Stomach (tissue), 9 donors: ENCODE results near the gene CACNA2D4. TPM values are rescaled to one million over a fixed set of nuclear protein-coding genes. Genes with fewer than 3 reads are reported as not detected.

Experiments
- DNase-seq, 2 donors: peaks; one replicate each; pipeline versions ENCODE4 v3.0.0 to v3.0.0-alpha.2; 2013 to 2019
- H3K27ac ChIP-seq, 5 donors: fragments of 200-600 bp in 4 of 5; sonication (generic) in 4 of 5; one replicate each; pipeline ENCODE4 v1.5.1; 2013 to 2019; ENCODE audit warnings: mild to moderate bottlenecking in 1 of 5, moderate library complexity in 1 of 5
- H3K27me3 ChIP-seq, 3 donors: fragments of 200-600 bp; sonication (generic); one replicate each; pipeline ENCODE4 v1.5.1; 2017 to 2019; ENCODE audit warnings: mixed run types in 1 of 3
- H3K36me3 ChIP-seq, 4 donors: fragments of 200-600 bp; sonication (generic); 1 replicate in 3 of 4; 2 replicates in 1 of 4; pipeline ENCODE4 v1.5.1; 2016 to 2019
- H3K4me1 ChIP-seq, 4 donors: fragments of 200-600 bp; sonication (generic); one replicate each; pipeline ENCODE4 v1.5.1; 2016 to 2019
- H3K4me3 ChIP-seq, 4 donors: fragments of 200-600 bp; sonication (generic) in 3 of 4; one replicate each; pipeline ENCODE4 v1.5.1; 2016 to 2019; ENCODE audit warnings: mild to moderate bottlenecking in 1 of 4
- H3K9me3 ChIP-seq, 4 donors: fragments of 200-600 bp; sonication (generic); one replicate each; pipeline ENCODE4 v1.5.1; 2016 to 2019
- CTCF ChIP-seq, 7 experiments: fragments of 450-650 bp in 4 of 7; fragments of 200-600 bp in 3 of 7; sonication (generic) in 3 of 7; IDR thresholded peaks; one replicate each; pipeline ENCODE4 v1.5.1; 2016 to 2019; ENCODE audit warnings: antibody characterized with exemption in 7 of 7, control low read depth in 2 of 7, mild to moderate bottlenecking in 1 of 7
- EP300 ChIP-seq: sonication (generic); formaldehyde crosslinking; IDR thresholded peaks from one replicate; pipeline ENCODE4 v1.6.1; 2017; ENCODE audit warnings: antibody characterized with exemption
- POLR2A ChIP-seq, 4 donors: fragments of 450-650 bp; IDR thresholded peaks; one replicate each; pipeline ENCODE4 v1.6.1; 2016; ENCODE audit warnings: antibody characterized with exemption in 4 of 4, control low read depth in 2 of 4, mild to moderate bottlenecking in 1 of 4, moderate library complexity in 1 of 4
- POLR2AphosphoS5 ChIP-seq, 3 donors: sonication (generic); formaldehyde crosslinking; IDR thresholded peaks; one replicate each; pipeline ENCODE4 v1.6.1; 2016; ENCODE audit warnings: antibody characterized with exemption in 3 of 3
- WGBS, 5 donors: extraction: QIAGEN DNeasy Blood & Tissue Kit in 3 of 5; methylation state at CpG; one replicate each; pipeline versions ENCODE4 v1.1.5 to v1.1.7; 2013 to 2018; 5-methylcytosine and 5-hydroxymethylcytosine counted together
- intact Hi-C: fragments of 100-400 bp; cut with DNase I; formaldehyde crosslinking; loops from one replicate; pipeline ENCODE4 v1.15.1; 2023; ENCODE audit warnings: low total_unique reads
- polyA plus RNA-seq, 3 donors: library from polyadenylated mRNA; stranded (reverse); fragments of 200-250 nt; gene quantifications; one replicate each; pipeline ENCODE4 v1.2.3, GENCODE V29; 2013
- total RNA-seq, 5 donors: library from RNA; depleted of rRNA; stranded (reverse); fragments of >200 nt; gene quantifications; one replicate each; pipeline versions ENCODE4 v1.1.0 to v1.2.3, GENCODE V29; 2014 to 2016
- donor health status: healthy with polysubstance abuse.
- donor health status: Bipolar disorder and iron deficiency.
- donor health status: healthy.

Gene CACNA2D4
- total and polyA plus RNA-seq, 8 donors = 0.58 to 3.5 (median 1.8) TPM; not detected in 1

- Histone ChIP-seq H3K4me3 (no peak overlapping the region), H3K36me3 (peaks cover 0 to 11% (median 9%) of the 10 kb centered on the region in 4 donors), H3K4me1 (peaks cover 8 to 79% (median 33%) of the 10 kb centered on the region in 4 donors), H3K27ac (no peak overlapping the region), H3K27me3 (no peaks in the 10 kb centered on the region), H3K9me3 (no peaks in the 10 kb centered on the region)
- intact Hi-C loops = no loop called here
- DNase-seq = no peak
- TF ChIP-seq POLR2AphosphoS5 (IDR thresholded peaks at IDR 0.05) (no peak), CTCF (IDR thresholded peaks at IDR 0.05) (no peak), EP300 (no peak), POLR2A (IDR thresholded peaks at IDR 0.05) (no peak)
- 84 to 97% (median 88%) methylated on average over 1 of the region's 1 CpG for WGBS, 5 donors
Observed at GRCh38 chr12:1768615-1769014, 149.8 kb downstream of the CACNA2D4 start.

- H3K27ac ChIP-seq = peak overlapping the region in 1 of 5 donors; percentile 30
- peaks cover 4 to 85% (median 36%) of the 10 kb centered on the region in 4 donors for H3K4me1 ChIP-seq
- peaks cover 0 to 3% (median 0%) of the 10 kb centered on the region in 4 donors for H3K36me3 ChIP-seq
- no peaks in the 10 kb centered on the region for H3K27me3 ChIP-seq
- H3K4me3 ChIP-seq = no peak overlapping the region
- no peak for DNase-seq
- intact Hi-C loops = no loop called here
- TF ChIP-seq POLR2AphosphoS5 (IDR thresholded peaks at IDR 0.05) (no peak), CTCF (IDR thresholded peaks at IDR 0.05) (no peak), EP300 (no peak), POLR2A (IDR thresholded peaks at IDR 0.05) (no peak)
- 30 to 73% (median 70%) methylated on average over 1 of the region's 1 CpG for WGBS, 5 donors
- H3K9me3 ChIP-seq = no peaks in the 10 kb centered on the region
Observed at GRCh38 chr12:1767407-1768090, 150.9 kb downstream of the CACNA2D4 start.

- intact Hi-C loops = no loop called here
- no peak for DNase-seq
- Histone ChIP-seq H3K4me1 (peaks cover 4 to 79% (median 40%) of the 10 kb centered on the region in 4 donors), H3K9me3 (no peaks in the 10 kb centered on the region), H3K36me3 (peaks cover 0 to 3% (median 0%) of the 10 kb centered on the region in 4 donors), H3K4me3 (no peak overlapping the region), H3K27me3 (no peaks in the 10 kb centered on the region), H3K27ac (no peak overlapping the region)
- TF ChIP-seq EP300 (no peak), POLR2AphosphoS5 (IDR thresholded peaks at IDR 0.05) (no peak), CTCF (IDR thresholded peaks at IDR 0.05) (no peak), POLR2A (IDR thresholded peaks at IDR 0.05) (no peak)
- 47 to 80% (median 64%) methylated on average over 1 of the region's 1 CpG for WGBS, 5 donors
Observed at GRCh38 chr12:1766110-1766509, 152.3 kb downstream of the CACNA2D4 start.

DNA sequence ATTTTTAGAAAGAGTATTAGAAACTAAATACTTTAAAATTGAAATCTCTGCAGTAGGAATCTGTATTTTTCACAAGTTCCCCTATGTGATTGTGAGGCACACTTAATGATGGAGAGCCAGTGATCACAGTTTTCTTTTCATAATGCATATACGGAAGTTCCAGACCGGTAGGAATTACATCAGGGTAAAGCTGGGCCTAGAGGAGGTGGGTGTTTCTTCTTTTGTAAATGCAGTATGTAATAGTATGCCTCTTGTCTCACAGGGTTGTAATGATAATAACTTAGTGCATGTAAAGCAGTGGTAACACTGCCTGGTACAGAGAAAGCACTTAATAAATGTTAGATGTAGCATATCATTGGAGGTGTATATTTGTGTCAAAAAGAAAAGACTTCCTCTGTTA is 155.3 kb downstream of the CACNA2D4 start:
- DNase-seq = no peak
- peaks cover 0 to 4% (median 2%) of the 10 kb centered on the region in 4 donors for H3K36me3 ChIP-seq
- 65 to 81% (median 73%) methylated on average over 2 of the region's 2 CpGs for WGBS, 5 donors
- no peak overlapping the region for H3K27ac ChIP-seq
- H3K4me1 ChIP-seq = peaks cover 14 to 73% (median 41%) of the 10 kb centered on the region in 4 donors
- TF ChIP-seq POLR2A (IDR thresholded peaks at IDR 0.05) (no peak), POLR2AphosphoS5 (IDR thresholded peaks at IDR 0.05) (no peak), CTCF (IDR thresholded peaks at IDR 0.05) (no peak), EP300 (no peak)
- intact Hi-C loops = no loop called here
- H3K27me3 ChIP-seq = no peaks in the 10 kb centered on the region
- no peak overlapping the region for H3K4me3 ChIP-seq
- H3K9me3 ChIP-seq = no peaks in the 10 kb centered on the region
